HL-60 (cell line): Measurements from ENCODE around the gene TTLL11.

Source experiments
- GABPA ChIP-seq: IDR thresholded peaks from 2 replicates; pipeline ENCODE4 v1.6.1; 2012; ENCODE audit warnings: low read depth
- TF ChIP-seq, protein P1 (sequence below): IDR thresholded peaks from one replicate; pipeline ENCODE4 v1.5.1; 2011; ENCODE audit warnings: low read length, control low read depth, inconsistent platforms; ENCODE audit not compliant: insufficient read depth
- TF ChIP-seq, protein P2 (sequence below): IDR thresholded peaks from 2 replicates; pipeline ENCODE4 v1.6.1; 2012; ENCODE audit warnings: low read depth; ENCODE audit not compliant: insufficient replicate concordance

DNA sequence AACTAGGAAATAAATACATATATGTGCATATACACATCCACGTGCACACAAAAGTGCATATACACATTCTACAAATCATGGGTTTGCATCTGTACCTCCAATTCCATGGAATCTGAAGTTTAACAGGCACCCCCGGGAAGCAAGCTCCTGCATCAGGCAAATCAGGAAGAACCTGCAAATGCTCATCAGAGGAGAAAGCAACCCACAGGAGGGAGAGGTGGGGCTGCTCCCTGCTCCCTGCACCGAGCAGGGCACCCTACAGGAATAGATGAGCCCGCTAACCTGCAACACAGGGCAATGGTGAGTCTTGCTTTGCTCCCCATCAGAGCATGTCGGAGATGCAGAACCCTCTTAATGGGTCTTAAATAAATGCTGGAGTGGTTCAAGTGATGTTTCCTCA is 290.4 kb downstream of the TTLL11 start:
- TF ChIP-seq, protein P1, sequence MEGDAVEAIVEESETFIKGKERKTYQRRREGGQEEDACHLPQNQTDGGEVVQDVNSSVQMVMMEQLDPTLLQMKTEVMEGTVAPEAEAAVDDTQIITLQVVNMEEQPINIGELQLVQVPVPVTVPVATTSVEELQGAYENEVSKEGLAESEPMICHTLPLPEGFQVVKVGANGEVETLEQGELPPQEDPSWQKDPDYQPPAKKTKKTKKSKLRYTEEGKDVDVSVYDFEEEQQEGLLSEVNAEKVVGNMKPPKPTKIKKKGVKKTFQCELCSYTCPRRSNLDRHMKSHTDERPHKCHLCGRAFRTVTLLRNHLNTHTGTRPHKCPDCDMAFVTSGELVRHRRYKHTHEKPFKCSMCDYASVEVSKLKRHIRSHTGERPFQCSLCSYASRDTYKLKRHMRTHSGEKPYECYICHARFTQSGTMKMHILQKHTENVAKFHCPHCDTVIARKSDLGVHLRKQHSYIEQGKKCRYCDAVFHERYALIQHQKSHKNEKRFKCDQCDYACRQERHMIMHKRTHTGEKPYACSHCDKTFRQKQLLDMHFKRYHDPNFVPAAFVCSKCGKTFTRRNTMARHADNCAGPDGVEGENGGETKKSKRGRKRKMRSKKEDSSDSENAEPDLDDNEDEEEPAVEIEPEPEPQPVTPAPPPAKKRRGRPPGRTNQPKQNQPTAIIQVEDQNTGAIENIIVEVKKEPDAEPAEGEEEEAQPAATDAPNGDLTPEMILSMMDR, result no peak
- TF ChIP-seq, protein P2, sequence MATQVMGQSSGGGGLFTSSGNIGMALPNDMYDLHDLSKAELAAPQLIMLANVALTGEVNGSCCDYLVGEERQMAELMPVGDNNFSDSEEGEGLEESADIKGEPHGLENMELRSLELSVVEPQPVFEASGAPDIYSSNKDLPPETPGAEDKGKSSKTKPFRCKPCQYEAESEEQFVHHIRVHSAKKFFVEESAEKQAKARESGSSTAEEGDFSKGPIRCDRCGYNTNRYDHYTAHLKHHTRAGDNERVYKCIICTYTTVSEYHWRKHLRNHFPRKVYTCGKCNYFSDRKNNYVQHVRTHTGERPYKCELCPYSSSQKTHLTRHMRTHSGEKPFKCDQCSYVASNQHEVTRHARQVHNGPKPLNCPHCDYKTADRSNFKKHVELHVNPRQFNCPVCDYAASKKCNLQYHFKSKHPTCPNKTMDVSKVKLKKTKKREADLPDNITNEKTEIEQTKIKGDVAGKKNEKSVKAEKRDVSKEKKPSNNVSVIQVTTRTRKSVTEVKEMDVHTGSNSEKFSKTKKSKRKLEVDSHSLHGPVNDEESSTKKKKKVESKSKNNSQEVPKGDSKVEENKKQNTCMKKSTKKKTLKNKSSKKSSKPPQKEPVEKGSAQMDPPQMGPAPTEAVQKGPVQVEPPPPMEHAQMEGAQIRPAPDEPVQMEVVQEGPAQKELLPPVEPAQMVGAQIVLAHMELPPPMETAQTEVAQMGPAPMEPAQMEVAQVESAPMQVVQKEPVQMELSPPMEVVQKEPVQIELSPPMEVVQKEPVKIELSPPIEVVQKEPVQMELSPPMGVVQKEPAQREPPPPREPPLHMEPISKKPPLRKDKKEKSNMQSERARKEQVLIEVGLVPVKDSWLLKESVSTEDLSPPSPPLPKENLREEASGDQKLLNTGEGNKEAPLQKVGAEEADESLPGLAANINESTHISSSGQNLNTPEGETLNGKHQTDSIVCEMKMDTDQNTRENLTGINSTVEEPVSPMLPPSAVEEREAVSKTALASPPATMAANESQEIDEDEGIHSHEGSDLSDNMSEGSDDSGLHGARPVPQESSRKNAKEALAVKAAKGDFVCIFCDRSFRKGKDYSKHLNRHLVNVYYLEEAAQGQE, result no peak
- TF ChIP-seq GABPA, result no peak
